ENCODE data around the gene ARHGEF10L.

GRCh38 chr1:17690906-17691634 lies 151.6 kb downstream of the ARHGEF10L start:
- TF ChIP-seq GATA2 (IDR thresholded peaks at IDR 0.05; ENCODE audit: low read depth, low read length) = no peak
- no peak for TF ChIP-seq GATA3 (IDR thresholded peaks at IDR 0.05; ENCODE audit: low read depth, low read length)

Measured in SH-SY5Y (cell line).